Measurements from ENCODE around the gene FAIM2. TPM values are rescaled to one million over a fixed set of nuclear protein-coding genes. Genes with fewer than 3 reads are reported as not detected.

The FAIM2 gene
- total and polyA plus RNA-seq, 10 of the 15 experiments (the other 5 are each of a cell fraction or from before 2014, with no cell fraction given) = not detected

DNA sequence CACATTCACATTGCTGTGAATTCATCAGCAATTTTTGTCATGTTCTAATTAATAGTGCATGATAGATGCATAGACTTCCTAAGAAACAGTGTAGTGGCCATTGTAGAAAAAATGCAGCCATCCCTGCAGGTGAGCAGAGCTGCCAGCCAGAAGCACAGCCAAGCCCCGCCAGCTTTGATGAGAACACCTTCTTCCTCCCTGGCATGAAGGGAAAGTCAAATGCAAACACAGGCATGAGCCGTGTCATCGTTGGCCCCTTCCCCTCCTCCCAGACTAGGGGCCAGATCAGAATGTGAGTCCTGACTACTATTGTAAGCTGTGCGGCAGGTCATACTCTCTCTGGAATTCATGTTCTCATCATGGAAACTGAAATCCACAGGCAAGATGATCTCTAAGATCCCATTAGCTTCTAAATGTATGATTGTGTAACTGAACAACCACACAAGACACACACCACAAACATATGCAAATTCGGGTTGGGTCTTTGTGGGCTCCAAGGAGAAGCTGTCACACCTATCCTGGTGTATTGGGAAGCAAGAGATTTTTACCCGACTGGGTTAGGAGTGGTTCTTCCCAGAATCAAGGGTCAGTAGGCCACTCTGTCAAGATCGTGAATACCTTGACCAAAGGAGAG lies 44.0 kb upstream of the FAIM2 start:
- Histone ChIP-seq H3K4me2 (ENCODE audit: control insufficient read depth, insufficient read depth) (no peak overlapping the region), H3K27me3 (replicated peaks in 1 of 2; ENCODE audit: control insufficient read depth in 2 of 2, insufficient read depth in 2 of 2, low read length in 1 of 2) (no peaks in the 10 kb centered on the region; a peak in 1 of 4 replicates), H3K4me3 (no peak overlapping the region), H4K20me1 (ENCODE audit: control insufficient read depth, insufficient read depth) (no peaks in the 10 kb centered on the region), H2AFZ (ENCODE audit: control insufficient read depth, low read depth, low read length) (no peak overlapping the region), H3K9ac (ENCODE audit: control insufficient read depth, insufficient read depth, low read length) (no peak overlapping the region), H3K36me3 (ENCODE audit: control insufficient read depth in 2 of 2, insufficient read depth in 2 of 2, low read length in 1 of 2) (no peaks in the 10 kb centered on the region), H3K9me3 (replicated peaks; ENCODE audit: control insufficient read depth, insufficient read depth, low read length) (no peaks in the 10 kb centered on the region), H3K27ac (ENCODE audit: control insufficient read depth, insufficient read depth) (no peak overlapping the region), H3K79me2 (ENCODE audit: control insufficient read depth, insufficient read depth, low read length) (no peaks in the 10 kb centered on the region), H3K4me1 (ENCODE audit: control insufficient read depth, insufficient read depth, low read length) (no peaks in the 10 kb centered on the region)
- no peak for FAIRE-seq
- no TSS peak for BruUV-seq (replicated peaks)
- 35% methylated on average over 7 of the region's 7 CpGs for WGBS (ENCODE audit: insufficient coverage, insufficient replicate concordance, low lambda C conversion rate, missing lambda C conversion rate)
- in situ Hi-C loops (cut with MboI) (no loop called here), intact Hi-C loops (cut with micrococcal nuclease; ENCODE audit: unreplicated experiment) (no loop called here)
- RAD21 ChIA-PET (ENCODE audit: unreplicated experiment) = no interaction called here
- POLR2A ChIA-PET = no interaction called here
- no peak for ATAC-seq
- SMC1A ChIA-PET (ENCODE audit: uncharacterized antibody, unreplicated experiment) = interaction anchor here (1.0 kb wide), 1 partner anchor 10 kb away, joined by 3 read pairs; no protein-coding TSS in a partner anchor
- DNase-seq (ENCODE audit: low read depth, low spot score) = no peak
- CTCF ChIA-PET = interaction anchor here (1.5 kb wide), 1 partner anchor 120 kb away, joined by 3 read pairs; no protein-coding TSS in a partner anchor
- TF ChIP-seq CHD1 (IDR thresholded peaks at IDR 0.05; ENCODE audit: low read depth, low read length) (no peak), SPI1 (IDR thresholded peaks at IDR 0.05; ENCODE audit: borderline replicate concordance, insufficient read depth, low read depth, low read length) (no peak), YY1 (IDR thresholded peaks at IDR 0.05; ENCODE audit: low read depth, low read length) (no peak), NR2C2 (IDR thresholded peaks at IDR 0.05; ENCODE audit: borderline replicate concordance, control insufficient read depth, insufficient read length, low read depth) (no peak), ZZZ3 (IDR thresholded peaks at IDR 0.05; ENCODE audit: control insufficient read depth, insufficient read length, low read depth) (no peak), MEF2B (IDR thresholded peaks at IDR 0.05; ENCODE audit: partially characterized antibody, poor library complexity, severe bottlenecking) (no peak), HDAC6 (IDR thresholded peaks at IDR 0.05; ENCODE audit: unreplicated experiment) (no peak), TCF7 (IDR thresholded peaks at IDR 0.05; ENCODE audit: borderline replicate concordance) (no peak), SRF (IDR thresholded peaks at IDR 0.05; ENCODE audit: low read depth in 2 of 2, low read length in 2 of 2) (no peak)
- TF ChIP-seq, protein P1, sequence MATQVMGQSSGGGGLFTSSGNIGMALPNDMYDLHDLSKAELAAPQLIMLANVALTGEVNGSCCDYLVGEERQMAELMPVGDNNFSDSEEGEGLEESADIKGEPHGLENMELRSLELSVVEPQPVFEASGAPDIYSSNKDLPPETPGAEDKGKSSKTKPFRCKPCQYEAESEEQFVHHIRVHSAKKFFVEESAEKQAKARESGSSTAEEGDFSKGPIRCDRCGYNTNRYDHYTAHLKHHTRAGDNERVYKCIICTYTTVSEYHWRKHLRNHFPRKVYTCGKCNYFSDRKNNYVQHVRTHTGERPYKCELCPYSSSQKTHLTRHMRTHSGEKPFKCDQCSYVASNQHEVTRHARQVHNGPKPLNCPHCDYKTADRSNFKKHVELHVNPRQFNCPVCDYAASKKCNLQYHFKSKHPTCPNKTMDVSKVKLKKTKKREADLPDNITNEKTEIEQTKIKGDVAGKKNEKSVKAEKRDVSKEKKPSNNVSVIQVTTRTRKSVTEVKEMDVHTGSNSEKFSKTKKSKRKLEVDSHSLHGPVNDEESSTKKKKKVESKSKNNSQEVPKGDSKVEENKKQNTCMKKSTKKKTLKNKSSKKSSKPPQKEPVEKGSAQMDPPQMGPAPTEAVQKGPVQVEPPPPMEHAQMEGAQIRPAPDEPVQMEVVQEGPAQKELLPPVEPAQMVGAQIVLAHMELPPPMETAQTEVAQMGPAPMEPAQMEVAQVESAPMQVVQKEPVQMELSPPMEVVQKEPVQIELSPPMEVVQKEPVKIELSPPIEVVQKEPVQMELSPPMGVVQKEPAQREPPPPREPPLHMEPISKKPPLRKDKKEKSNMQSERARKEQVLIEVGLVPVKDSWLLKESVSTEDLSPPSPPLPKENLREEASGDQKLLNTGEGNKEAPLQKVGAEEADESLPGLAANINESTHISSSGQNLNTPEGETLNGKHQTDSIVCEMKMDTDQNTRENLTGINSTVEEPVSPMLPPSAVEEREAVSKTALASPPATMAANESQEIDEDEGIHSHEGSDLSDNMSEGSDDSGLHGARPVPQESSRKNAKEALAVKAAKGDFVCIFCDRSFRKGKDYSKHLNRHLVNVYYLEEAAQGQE (IDR thresholded peaks at IDR 0.05; ENCODE audit: low read depth, low read length) = no peak
- TF ChIP-seq, protein P2, sequence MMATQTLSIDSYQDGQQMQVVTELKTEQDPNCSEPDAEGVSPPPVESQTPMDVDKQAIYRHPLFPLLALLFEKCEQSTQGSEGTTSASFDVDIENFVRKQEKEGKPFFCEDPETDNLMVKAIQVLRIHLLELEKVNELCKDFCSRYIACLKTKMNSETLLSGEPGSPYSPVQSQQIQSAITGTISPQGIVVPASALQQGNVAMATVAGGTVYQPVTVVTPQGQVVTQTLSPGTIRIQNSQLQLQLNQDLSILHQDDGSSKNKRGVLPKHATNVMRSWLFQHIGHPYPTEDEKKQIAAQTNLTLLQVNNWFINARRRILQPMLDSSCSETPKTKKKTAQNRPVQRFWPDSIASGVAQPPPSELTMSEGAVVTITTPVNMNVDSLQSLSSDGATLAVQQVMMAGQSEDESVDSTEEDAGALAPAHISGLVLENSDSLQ (IDR thresholded peaks at IDR 0.05) = no peak
- TF ChIP-seq, protein P3, sequence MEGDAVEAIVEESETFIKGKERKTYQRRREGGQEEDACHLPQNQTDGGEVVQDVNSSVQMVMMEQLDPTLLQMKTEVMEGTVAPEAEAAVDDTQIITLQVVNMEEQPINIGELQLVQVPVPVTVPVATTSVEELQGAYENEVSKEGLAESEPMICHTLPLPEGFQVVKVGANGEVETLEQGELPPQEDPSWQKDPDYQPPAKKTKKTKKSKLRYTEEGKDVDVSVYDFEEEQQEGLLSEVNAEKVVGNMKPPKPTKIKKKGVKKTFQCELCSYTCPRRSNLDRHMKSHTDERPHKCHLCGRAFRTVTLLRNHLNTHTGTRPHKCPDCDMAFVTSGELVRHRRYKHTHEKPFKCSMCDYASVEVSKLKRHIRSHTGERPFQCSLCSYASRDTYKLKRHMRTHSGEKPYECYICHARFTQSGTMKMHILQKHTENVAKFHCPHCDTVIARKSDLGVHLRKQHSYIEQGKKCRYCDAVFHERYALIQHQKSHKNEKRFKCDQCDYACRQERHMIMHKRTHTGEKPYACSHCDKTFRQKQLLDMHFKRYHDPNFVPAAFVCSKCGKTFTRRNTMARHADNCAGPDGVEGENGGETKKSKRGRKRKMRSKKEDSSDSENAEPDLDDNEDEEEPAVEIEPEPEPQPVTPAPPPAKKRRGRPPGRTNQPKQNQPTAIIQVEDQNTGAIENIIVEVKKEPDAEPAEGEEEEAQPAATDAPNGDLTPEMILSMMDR (IDR thresholded peaks at IDR 0.05 in 2 of 3, conservative IDR thresholded peaks at IDR 0.05 in 1 of 3; ENCODE audit: control insufficient read depth in 2 of 3, extremely low read depth in 1 of 3, insufficient read depth in 1 of 3, low read depth in 3 of 3, low read length in 3 of 3) = no peak
- TF ChIP-seq, protein P4, sequence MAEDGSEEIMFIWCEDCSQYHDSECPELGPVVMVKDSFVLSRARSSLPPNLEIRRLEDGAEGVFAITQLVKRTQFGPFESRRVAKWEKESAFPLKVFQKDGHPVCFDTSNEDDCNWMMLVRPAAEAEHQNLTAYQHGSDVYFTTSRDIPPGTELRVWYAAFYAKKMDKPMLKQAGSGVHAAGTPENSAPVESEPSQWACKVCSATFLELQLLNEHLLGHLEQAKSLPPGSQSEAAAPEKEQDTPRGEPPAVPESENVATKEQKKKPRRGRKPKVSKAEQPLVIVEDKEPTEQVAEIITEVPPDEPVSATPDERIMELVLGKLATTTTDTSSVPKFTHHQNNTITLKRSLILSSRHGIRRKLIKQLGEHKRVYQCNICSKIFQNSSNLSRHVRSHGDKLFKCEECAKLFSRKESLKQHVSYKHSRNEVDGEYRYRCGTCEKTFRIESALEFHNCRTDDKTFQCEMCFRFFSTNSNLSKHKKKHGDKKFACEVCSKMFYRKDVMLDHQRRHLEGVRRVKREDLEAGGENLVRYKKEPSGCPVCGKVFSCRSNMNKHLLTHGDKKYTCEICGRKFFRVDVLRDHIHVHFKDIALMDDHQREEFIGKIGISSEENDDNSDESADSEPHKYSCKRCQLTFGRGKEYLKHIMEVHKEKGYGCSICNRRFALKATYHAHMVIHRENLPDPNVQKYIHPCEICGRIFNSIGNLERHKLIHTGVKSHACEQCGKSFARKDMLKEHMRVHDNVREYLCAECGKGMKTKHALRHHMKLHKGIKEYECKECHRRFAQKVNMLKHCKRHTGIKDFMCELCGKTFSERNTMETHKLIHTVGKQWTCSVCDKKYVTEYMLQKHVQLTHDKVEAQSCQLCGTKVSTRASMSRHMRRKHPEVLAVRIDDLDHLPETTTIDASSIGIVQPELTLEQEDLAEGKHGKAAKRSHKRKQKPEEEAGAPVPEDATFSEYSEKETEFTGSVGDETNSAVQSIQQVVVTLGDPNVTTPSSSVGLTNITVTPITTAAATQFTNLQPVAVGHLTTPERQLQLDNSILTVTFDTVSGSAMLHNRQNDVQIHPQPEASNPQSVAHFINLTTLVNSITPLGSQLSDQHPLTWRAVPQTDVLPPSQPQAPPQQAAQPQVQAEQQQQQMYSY (CRISPR knock-in tag; IDR thresholded peaks at IDR 0.05) = no peak

Measured in GM12878 (cell line).